ENCODE data around the gene IFT88. TPM values are rescaled to one million over a fixed set of nuclear protein-coding genes. Genes with fewer than 3 reads are reported as not detected.

IFT88 gene
- polyA plus RNA-seq, 1 experiment = 3.8 TPM

GRCh38 chr13:20715330-20715712 is 148.4 kb downstream of the IFT88 start:
- no peak overlapping the region for H3K4me3 ChIP-seq (ENCODE audit: low read depth, low read length)
- DNase-seq (ENCODE audit: low read depth) = no peak
- POLR2A ChIA-PET = no interaction called here

DNA sequence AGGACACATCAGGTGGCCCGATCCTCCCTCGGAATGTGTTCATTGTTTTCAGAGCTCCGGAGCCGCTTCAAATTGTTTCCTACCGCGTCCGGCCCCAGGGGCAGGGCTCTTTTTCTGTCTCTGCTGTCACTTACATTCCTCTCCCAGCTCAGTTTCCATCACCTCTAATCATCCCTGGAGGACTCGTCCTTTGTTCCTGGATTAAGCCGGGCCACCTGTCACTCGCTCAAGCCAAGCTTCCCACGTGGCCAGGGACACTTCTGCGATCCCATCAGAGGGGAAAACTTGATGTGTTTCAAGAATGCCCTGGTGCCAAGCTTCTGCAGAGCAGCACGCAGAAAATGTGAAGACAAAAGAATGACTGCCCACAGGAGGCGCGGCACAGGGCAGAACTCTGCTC is 150.0 kb downstream of the IFT88 start:
- POLR2A ChIA-PET = no interaction called here
- H3K27me3 ChIP-seq (ENCODE audit: control insufficient read depth, insufficient read depth, low read length) = peaks cover 3% of the 10 kb centered on the region; the same call in 1 of the 2 replicates
- no peak overlapping the region for H3K4me3 ChIP-seq (ENCODE audit: low read depth, low read length)
- TF ChIP-seq CTCF (IDR thresholded peaks at IDR 0.05; ENCODE audit: insufficient read depth, low read depth, low read length) = no peak
- CTCF ChIA-PET = interaction anchor here (1.2 kb wide), 1 partner anchor 9 kb away, joined by 3 read pairs; no protein-coding TSS in a partner anchor
- no peaks in the 10 kb centered on the region for H3K36me3 ChIP-seq (ENCODE audit: control insufficient read depth, insufficient read depth, low read length)
- DNase-seq (ENCODE audit: low read depth) = no peak

More at GRCh38 chr13:20715330-20715712, 148.4 kb downstream of the IFT88 start:
- Histone ChIP-seq H3K27me3 (ENCODE audit: control insufficient read depth, insufficient read depth, low read length) (peaks cover 1% of the 10 kb centered on the region; the same call in 1 of the 2 replicates), H3K36me3 (ENCODE audit: control insufficient read depth, insufficient read depth, low read length) (no peaks in the 10 kb centered on the region)
- CTCF ChIA-PET = interaction anchor here (0.7 to 3.6 kb wide), 7 partner anchors 8 to 581 kb away, joined by 3 to 23 read pairs (median 8); partner anchors contain the start of gene IL17D
- TF ChIP-seq CTCF (IDR thresholded peaks at IDR 0.05; ENCODE audit: insufficient read depth, low read depth, low read length) = no peak

- POLR2A ChIA-PET = no interaction called here
- peaks cover 3% of the 10 kb centered on the region; the same call in 1 of the 2 replicates for H3K27me3 ChIP-seq (ENCODE audit: control insufficient read depth, insufficient read depth, low read length)
- no peak overlapping the region for H3K4me3 ChIP-seq (ENCODE audit: low read depth, low read length)
- no peak for TF ChIP-seq CTCF (IDR thresholded peaks at IDR 0.05; ENCODE audit: insufficient read depth, low read depth, low read length)
- DNase-seq (ENCODE audit: low read depth) = no peak
- CTCF ChIA-PET = interaction anchor here (1.2 kb wide), 1 partner anchor 9 kb away, joined by 3 read pairs; no protein-coding TSS in a partner anchor
- H3K36me3 ChIP-seq (ENCODE audit: control insufficient read depth, insufficient read depth, low read length) = no peaks in the 10 kb centered on the region
These were observed 150.9 kb downstream of the IFT88 start for GRCh38 chr13:20717581-20718542.

DNA sequence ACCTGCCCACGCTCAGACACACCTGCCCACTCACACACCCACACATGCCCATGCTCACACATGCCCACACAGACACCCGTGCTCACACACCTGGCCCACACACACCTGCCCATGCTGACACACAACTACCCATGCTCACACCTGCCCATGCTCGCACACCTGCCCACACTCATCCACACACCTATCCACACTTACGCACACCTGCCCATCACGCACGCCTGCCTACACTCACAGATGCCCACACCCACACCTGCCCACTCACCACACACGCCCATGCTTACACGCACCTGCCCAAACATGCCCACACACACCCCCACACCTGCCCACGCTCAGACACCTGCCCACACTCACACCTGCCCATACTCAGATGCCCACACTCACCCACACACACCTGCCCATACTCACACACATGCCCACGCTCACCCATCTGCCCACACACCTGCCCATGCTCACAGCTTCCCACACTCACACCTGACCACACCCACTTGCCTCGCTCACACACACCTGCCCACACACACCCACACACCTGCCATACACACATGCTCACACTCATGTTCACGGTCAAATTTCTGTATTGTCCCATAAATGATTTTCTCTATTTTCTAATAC is 152.1 kb downstream of the IFT88 start:
- Histone ChIP-seq H3K27me3 (ENCODE audit: control insufficient read depth, insufficient read depth, low read length) (peaks cover 3% of the 10 kb centered on the region; the same call in 1 of the 2 replicates), H3K4me3 (ENCODE audit: low read depth, low read length) (no peak overlapping the region), H3K36me3 (ENCODE audit: control insufficient read depth, insufficient read depth, low read length) (no peaks in the 10 kb centered on the region)
- no peak for TF ChIP-seq CTCF (IDR thresholded peaks at IDR 0.05; ENCODE audit: insufficient read depth, low read depth, low read length)
- DNase-seq (ENCODE audit: low read depth) = no peak
- POLR2A ChIA-PET = no interaction called here
- CTCF ChIA-PET = no interaction called here

GRCh38 chr13:20719783-20720182 is 152.8 kb downstream of the IFT88 start:
- POLR2A ChIA-PET = no interaction called here
- TF ChIP-seq CTCF (IDR thresholded peaks at IDR 0.05; ENCODE audit: insufficient read depth, low read depth, low read length) = no peak
- DNase-seq (ENCODE audit: low read depth) = no peak
- CTCF ChIA-PET = interaction anchor here (1.2 kb wide), 1 partner anchor 109 kb away, joined by 4 read pairs; no protein-coding TSS in a partner anchor
- Histone ChIP-seq H3K4me3 (ENCODE audit: low read depth, low read length) (no peak overlapping the region), H3K36me3 (ENCODE audit: control insufficient read depth, insufficient read depth, low read length) (no peaks in the 10 kb centered on the region), H3K27me3 (ENCODE audit: control insufficient read depth, insufficient read depth, low read length) (peaks cover 3% of the 10 kb centered on the region; the same call in 1 of the 2 replicates)
